Parathyroid adenoma (tissue), 2 donors: ENCODE measurements around the gene SCRT2.
A peak's percentile ranks its signal among the peaks of the same experiment; 100 is the strongest.
"Not testable (repeated sequence)": the region's sequence is repeated elsewhere in the genome, so short reads cannot be mapped to it uniquely, and the experiment has no call there.

ENCODE experiments used
- H2AFZ ChIP-seq: fragments of 300-600 bp; sonication (generic); one replicate; pipeline ENCODE4 v1.7.0; 2017; ENCODE audit warnings: antibody characterized with exemption, mild to moderate bottlenecking
- H3K27ac ChIP-seq: fragments of 300-600 bp; sonication (generic); one replicate; pipeline ENCODE4 v1.7.0; 2017
- H3K27me3 ChIP-seq: fragments of 300-600 bp; sonication (generic); one replicate; pipeline ENCODE4 v1.7.0; 2017; ENCODE audit warnings: low read length; ENCODE audit not compliant: control insufficient read depth, insufficient read depth
- H3K36me3 ChIP-seq: fragments of 300-600 bp; sonication (generic); one replicate; pipeline ENCODE4 v1.7.0; 2017; ENCODE audit warnings: low read length; ENCODE audit not compliant: control insufficient read depth, insufficient read depth
- H3K4me1 ChIP-seq: fragments of 300-600 bp; sonication (generic); one replicate; pipeline ENCODE4 v1.7.0; 2017; ENCODE audit warnings: control low read depth
- H3K4me2 ChIP-seq: fragments of 300-600 bp; sonication (generic); one replicate; pipeline ENCODE4 v1.7.0; 2017; ENCODE audit warnings: low read length
- H3K4me3 ChIP-seq: fragments of 300-600 bp; sonication (generic); one replicate; pipeline ENCODE4 v1.7.0; 2017; ENCODE audit warnings: low read depth, low read length
- H3K79me2 ChIP-seq: fragments of 300-600 bp; sonication (generic); one replicate; pipeline ENCODE4 v1.7.0; 2017; ENCODE audit warnings: control low read depth
- H3K9ac ChIP-seq: fragments of 300-600 bp; sonication (generic); one replicate; pipeline ENCODE4 v1.7.0; 2017; ENCODE audit warnings: mild to moderate bottlenecking
- H3K9me3 ChIP-seq: fragments of 300-600 bp; sonication (generic); one replicate; pipeline ENCODE4 v1.7.0; 2017; ENCODE audit warnings: low read length; ENCODE audit not compliant: control insufficient read depth
- TF ChIP-seq, protein P1 (sequence below): fragments of 300-600 bp; sonication (generic); IDR thresholded peaks from one replicate; pipeline ENCODE4 v1.7.0; 2017; ENCODE audit warnings: antibody characterized with exemption, mild to moderate bottlenecking
- donor health status: primary hyperparathyroidism.

The SCRT2 gene

DNA sequence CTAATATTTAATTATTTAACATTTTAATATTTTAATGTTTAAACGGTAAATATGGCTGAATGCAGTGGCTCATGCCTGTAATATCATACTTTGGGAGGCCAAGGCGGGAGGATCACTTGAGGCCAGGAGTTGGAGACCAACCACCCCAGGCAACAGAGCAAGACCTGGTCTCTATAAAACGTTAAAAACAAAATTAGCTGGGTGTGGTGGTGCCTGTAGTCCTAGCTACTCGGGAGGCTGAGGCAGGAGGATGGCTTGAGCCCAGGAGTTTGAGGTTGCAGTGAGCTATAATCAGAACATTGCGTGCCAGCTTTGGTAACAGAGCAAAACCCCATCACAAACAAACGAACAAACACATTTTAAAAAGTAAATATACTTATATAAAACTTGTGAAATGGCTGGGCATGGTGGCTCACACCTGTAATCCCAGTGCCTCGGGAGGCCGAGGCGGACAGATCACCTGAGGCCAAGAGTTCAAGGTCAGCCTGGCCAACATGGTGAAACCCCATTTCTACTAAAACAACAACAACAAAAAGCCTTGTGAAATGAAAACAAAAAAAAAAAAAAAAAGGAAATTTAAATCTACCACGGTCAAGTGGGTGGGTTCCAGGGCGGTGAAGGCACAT lies 30.8 kb downstream of the SCRT2 start:
- H3K79me2 ChIP-seq = no peaks in the 10 kb centered on the region
- H3K4me2 ChIP-seq = no peak overlapping the region
- H3K9ac ChIP-seq = no peak overlapping the region
- H3K4me3 ChIP-seq = no peak overlapping the region
- no peaks in the 10 kb centered on the region for H3K9me3 ChIP-seq
- peaks cover 2% of the 10 kb centered on the region for H3K4me1 ChIP-seq
- H3K27ac ChIP-seq = no peak overlapping the region
- H2AFZ ChIP-seq = no peak overlapping the region
- no peaks in the 10 kb centered on the region for H3K36me3 ChIP-seq
- TF ChIP-seq, protein P1, sequence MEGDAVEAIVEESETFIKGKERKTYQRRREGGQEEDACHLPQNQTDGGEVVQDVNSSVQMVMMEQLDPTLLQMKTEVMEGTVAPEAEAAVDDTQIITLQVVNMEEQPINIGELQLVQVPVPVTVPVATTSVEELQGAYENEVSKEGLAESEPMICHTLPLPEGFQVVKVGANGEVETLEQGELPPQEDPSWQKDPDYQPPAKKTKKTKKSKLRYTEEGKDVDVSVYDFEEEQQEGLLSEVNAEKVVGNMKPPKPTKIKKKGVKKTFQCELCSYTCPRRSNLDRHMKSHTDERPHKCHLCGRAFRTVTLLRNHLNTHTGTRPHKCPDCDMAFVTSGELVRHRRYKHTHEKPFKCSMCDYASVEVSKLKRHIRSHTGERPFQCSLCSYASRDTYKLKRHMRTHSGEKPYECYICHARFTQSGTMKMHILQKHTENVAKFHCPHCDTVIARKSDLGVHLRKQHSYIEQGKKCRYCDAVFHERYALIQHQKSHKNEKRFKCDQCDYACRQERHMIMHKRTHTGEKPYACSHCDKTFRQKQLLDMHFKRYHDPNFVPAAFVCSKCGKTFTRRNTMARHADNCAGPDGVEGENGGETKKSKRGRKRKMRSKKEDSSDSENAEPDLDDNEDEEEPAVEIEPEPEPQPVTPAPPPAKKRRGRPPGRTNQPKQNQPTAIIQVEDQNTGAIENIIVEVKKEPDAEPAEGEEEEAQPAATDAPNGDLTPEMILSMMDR = no peak
- no peaks in the 10 kb centered on the region for H3K27me3 ChIP-seq

DNA sequence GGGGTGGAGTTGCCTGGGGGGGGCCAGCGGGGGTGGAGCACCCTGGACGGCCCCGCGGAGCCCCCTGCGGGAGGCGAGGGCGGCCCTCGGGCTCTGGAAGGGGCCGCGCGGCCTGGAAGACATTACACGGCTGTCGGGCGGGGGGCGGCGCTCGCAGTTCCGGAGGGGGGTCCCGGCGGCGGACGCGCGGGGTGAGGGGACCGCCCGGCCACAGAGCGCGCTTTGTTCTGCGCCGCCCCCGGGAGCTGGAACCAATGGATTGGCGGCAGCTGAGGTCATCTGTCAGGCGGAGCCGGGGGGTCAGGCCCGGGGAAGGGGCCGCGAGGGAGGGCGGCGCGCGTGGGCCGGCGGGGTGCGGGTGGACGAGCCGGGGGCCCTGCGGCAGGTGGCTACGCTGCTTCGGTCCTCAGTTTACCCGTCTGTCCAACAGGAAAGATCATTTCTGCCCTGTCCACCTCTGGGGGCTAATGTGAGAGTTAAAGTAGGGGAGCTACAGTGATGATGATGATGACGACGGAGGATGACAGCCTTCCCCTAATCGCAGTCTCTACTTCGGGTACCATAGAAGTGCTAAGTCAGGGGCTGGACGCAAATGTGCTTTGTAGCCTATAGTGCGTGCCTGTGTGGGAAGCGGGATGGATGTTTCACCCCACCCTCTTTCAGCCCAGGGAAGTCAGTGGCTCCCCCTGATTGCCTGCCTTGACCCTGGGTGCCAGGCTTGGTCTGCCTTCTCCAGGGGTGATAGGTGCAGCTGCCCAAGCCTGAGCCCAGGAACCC lies 33.0 kb downstream of the SCRT2 start:
- Histone ChIP-seq H3K4me2 (peak overlapping the region; percentile 25), H3K79me2 (no peaks in the 10 kb centered on the region), H3K4me3 (no peak overlapping the region), H2AFZ (peak overlapping the region; percentile 97), H3K4me1 (peaks cover 2% of the 10 kb centered on the region), H3K27me3 (no peaks in the 10 kb centered on the region), H3K9ac (peak overlapping the region; percentile 39), H3K36me3 (no peaks in the 10 kb centered on the region), H3K9me3 (no peaks in the 10 kb centered on the region), H3K27ac (no peak overlapping the region)
- TF ChIP-seq, protein P1 = no peak

DNA sequence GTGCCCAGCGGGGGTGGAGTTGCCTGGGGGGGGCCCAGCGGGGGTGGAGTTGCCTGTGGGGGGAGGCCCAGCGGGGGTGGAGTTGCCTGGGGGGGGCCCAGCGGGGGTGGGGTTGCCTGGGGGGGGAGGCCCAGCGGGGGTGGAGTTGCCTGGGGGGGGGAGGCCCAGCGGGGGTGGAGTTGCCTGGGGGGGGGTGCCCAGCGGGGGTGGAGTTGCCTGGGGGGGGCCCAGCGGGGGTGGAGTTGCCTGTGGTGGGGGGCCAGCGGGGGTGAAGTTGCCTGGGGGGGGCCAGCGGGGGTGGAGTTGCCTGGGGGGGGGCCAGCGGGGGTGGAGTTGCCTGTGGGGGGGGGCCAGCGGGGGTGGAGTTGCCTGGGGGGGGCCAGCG lies 33.6 kb downstream of the SCRT2 start:
- not testable (repeated sequence) for H3K27ac ChIP-seq, H3K9me3 ChIP-seq, H3K36me3 ChIP-seq, H3K9ac ChIP-seq, H2AFZ ChIP-seq, H3K4me3 ChIP-seq, H3K4me2 ChIP-seq, H3K79me2 ChIP-seq, H3K27me3 ChIP-seq, H3K4me1 ChIP-seq

DNA sequence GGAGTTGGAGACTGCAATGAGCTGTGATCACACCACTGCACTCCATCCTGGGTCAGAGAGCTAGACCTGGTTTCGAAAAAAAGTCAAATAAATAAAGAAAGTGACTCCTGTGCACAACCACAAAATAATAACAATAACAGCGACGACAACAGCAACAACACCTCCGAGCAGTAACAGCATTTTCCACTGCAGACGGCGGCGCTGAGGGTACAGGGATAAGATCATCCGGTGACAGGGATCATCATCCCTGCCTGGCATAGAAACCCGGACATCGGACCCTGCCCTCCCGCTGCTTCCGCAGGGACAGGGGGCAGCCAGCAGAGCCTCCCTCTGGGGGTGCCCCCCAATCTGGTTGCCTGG lies 34.1 kb downstream of the SCRT2 start:
- no peak overlapping the region for H3K27ac ChIP-seq
- peaks cover 2% of the 10 kb centered on the region for H3K4me1 ChIP-seq
- H3K36me3 ChIP-seq = no peaks in the 10 kb centered on the region
- H3K79me2 ChIP-seq = no peaks in the 10 kb centered on the region
- no peaks in the 10 kb centered on the region for H3K27me3 ChIP-seq
- H3K9ac ChIP-seq = no peak overlapping the region
- H3K4me3 ChIP-seq = no peak overlapping the region
- H3K9me3 ChIP-seq = no peaks in the 10 kb centered on the region
- TF ChIP-seq, protein P1 = no peak
- no peak overlapping the region for H3K4me2 ChIP-seq
- H2AFZ ChIP-seq = no peak overlapping the region

DNA sequence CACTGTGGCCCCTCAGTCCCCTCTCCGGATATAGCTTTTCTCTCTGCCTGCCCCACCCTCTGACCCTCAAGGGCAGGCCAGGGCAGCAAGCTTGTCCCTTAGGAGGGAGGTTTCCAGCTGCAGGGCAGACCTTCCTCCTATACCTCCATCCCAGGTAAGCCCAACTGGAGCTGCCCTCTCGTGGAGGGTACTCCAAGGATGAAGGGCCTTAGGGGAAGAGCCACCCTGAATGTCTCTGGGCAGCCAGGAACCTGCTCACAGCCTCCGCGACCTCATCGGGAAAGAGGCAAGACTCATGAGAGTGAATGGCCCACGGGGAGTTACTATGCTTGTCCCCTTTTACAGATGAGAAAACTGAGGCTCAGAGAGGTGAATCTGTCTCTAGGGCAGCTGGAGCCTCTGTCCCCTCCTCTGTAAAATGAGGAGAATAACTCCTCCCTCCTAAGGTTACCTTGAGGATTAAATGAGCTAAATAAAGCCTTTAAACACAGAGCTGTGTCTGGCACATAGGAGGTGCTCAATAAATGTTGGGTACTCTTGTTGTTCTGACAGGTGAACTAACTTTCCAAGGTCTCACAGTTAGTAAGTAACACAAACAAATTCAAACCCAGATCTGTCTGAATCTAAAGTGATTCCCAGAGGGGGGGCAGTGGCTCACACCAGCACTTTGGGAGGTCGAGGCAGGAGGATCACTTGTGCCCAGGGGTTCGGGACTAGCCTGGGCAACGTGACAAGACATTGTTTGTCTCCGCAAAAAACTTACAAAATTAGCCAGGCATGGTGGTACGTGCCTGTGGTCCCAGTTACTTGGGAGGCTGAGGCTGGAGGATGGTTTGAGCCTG lies 34.7 kb downstream of the SCRT2 start:
- Histone ChIP-seq H2AFZ (no peak overlapping the region), H3K4me2 (no peak overlapping the region), H3K27me3 (no peaks in the 10 kb centered on the region), H3K27ac (no peak overlapping the region), H3K4me1 (peaks cover 2% of the 10 kb centered on the region), H3K4me3 (no peak overlapping the region), H3K79me2 (no peaks in the 10 kb centered on the region), H3K9me3 (no peaks in the 10 kb centered on the region), H3K9ac (no peak overlapping the region), H3K36me3 (no peaks in the 10 kb centered on the region)
- TF ChIP-seq, protein P1 = no peak
